Stimulated activated CD4-positive, alpha-beta T cell treated with anti-CD3 and anti-CD28 coated beads, Interleukin-1b, Interleukin-23, amount 100 ng/mL, for 4 hours (primary cell): ENCODE results near the gene GRID2.

Experiments used
- DNase-seq, 2 donors: peaks; one replicate each; pipeline ENCODE4 v3.0.0-alpha.2; 2020; ENCODE audit warnings: low read depth in 2 of 2

Gene GRID2

GRCh38 chr4:92524131-92524530 lies 220.4 kb downstream of the GRID2 start:
- DNase-seq, result no peak

- no peak for DNase-seq
Measured at GRCh38 chr4:92528541-92528940, 224.8 kb downstream of the GRID2 start.

- no peak for DNase-seq
Measured at GRCh38 chr4:92529510-92529909, 225.7 kb downstream of the GRID2 start.

GRCh38 chr4:92535599-92535998 lies 231.8 kb downstream of the GRID2 start:
- no peak for DNase-seq

- DNase-seq, result no peak
Measured at GRCh38 chr4:92551616-92552015, 247.8 kb downstream of the GRID2 start.

- no peak for DNase-seq
Measured at GRCh38 chr4:92566269-92566668, 262.5 kb downstream of the GRID2 start.

GRCh38 chr4:92580816-92581215 lies 277.1 kb downstream of the GRID2 start:
- no peak for DNase-seq

GRCh38 chr4:92599044-92599443 lies 295.3 kb downstream of the GRID2 start:
- DNase-seq, result no peak

GRCh38 chr4:92600638-92601037 lies 296.9 kb downstream of the GRID2 start:
- DNase-seq, result no peak

- DNase-seq, result no peak
Measured at GRCh38 chr4:92606227-92606626, 302.5 kb downstream of the GRID2 start.

GRCh38 chr4:92615049-92615448 lies 311.3 kb downstream of the GRID2 start:
- DNase-seq, result no peak

GRCh38 chr4:92618968-92619367 lies 315.2 kb downstream of the GRID2 start:
- DNase-seq, result no peak

GRCh38 chr4:92629302-92629701 lies 325.5 kb downstream of the GRID2 start:
- no peak for DNase-seq

GRCh38 chr4:92634882-92635281 lies 331.1 kb downstream of the GRID2 start:
- no peak for DNase-seq

- DNase-seq, result no peak
Measured at GRCh38 chr4:92636038-92636806, 332.5 kb downstream of the GRID2 start.

GRCh38 chr4:92641409-92641808 lies 337.6 kb downstream of the GRID2 start:
- DNase-seq, result no peak

GRCh38 chr4:92646826-92647225 lies 343.1 kb downstream of the GRID2 start:
- no peak for DNase-seq

- no peak for DNase-seq
Measured at GRCh38 chr4:92651536-92651935, 347.8 kb downstream of the GRID2 start.

GRCh38 chr4:92654084-92654483 lies 350.3 kb downstream of the GRID2 start:
- DNase-seq, result no peak

GRCh38 chr4:92657695-92658094 lies 353.9 kb downstream of the GRID2 start:
- DNase-seq, result no peak

GRCh38 chr4:92658318-92658717 lies 354.6 kb downstream of the GRID2 start:
- no peak for DNase-seq

GRCh38 chr4:92677805-92678204 lies 374.0 kb downstream of the GRID2 start:
- no peak for DNase-seq

GRCh38 chr4:92678292-92678691 lies 374.5 kb downstream of the GRID2 start:
- DNase-seq, result no peak

GRCh38 chr4:92679149-92679548 lies 375.4 kb downstream of the GRID2 start:
- no peak for DNase-seq
